GM23338 (cell line): ENCODE data around the gene ZNF565. TPM values are rescaled to one million over a fixed set of nuclear protein-coding genes. Genes with fewer than 3 reads are reported as not detected.

ENCODE experiments used
- ATAC-seq: fragments of 200-7000 bp; cut with Tn5 transposase; 3 replicates; pipeline ENCODE4 v1.9.1; 2020
- DNase-seq: peaks from one replicate; pipeline ENCODE4 v3.0.0-alpha.2; 2015; ENCODE audit warnings: low spot score
- H2AFZ ChIP-seq: fragments of 200-600 bp; sonication (generic); 2 replicates; pipeline ENCODE4 v1.8.0; 2016; ENCODE audit warnings: antibody characterized with exemption, mild to moderate bottlenecking, moderate library complexity
- H3F3A ChIP-seq: fragments of 200-600 bp; sonication (generic); replicated peaks from 2 replicates; pipeline ENCODE4 v1.8.0; 2017; ENCODE audit warnings: antibody characterized with exemption, mixed run types, low read depth
- H3K27ac ChIP-seq: fragments of 200-600 bp; sonication (generic); 2 replicates; pipeline ENCODE4 v1.6.1; 2016; ENCODE audit warnings: low read depth
- H3K27me3 ChIP-seq: fragments of 200-600 bp; sonication (generic); 2 replicates; pipeline ENCODE4 v1.8.0; 2016; ENCODE audit warnings: mild to moderate bottlenecking, mixed run types, moderate library complexity; ENCODE audit not compliant: insufficient read depth
- H3K36me3 ChIP-seq: fragments of 200-600 bp; sonication (generic); 2 replicates; pipeline ENCODE4 v1.8.0; 2016; ENCODE audit warnings: mild to moderate bottlenecking; ENCODE audit not compliant: insufficient read depth
- H3K4me1 ChIP-seq: fragments of 200-600 bp; sonication (generic); 2 replicates; pipeline ENCODE4 v1.8.0; 2016; ENCODE audit warnings: mild to moderate bottlenecking, moderate library complexity; ENCODE audit not compliant: insufficient read depth
- H3K4me2 ChIP-seq: fragments of 200-600 bp; sonication (generic); 2 replicates; pipeline ENCODE4 v1.7.1; 2017; ENCODE audit warnings: mixed run types
- H3K4me3 ChIP-seq: fragments of 200-600 bp; sonication (generic); 2 replicates; pipeline ENCODE4 v1.6.1; 2016; ENCODE audit warnings: mixed run types
- H3K79me2 ChIP-seq: fragments of 200-600 bp; sonication (generic); replicated peaks from 2 replicates; pipeline ENCODE4 v1.8.0; 2017; ENCODE audit warnings: mild to moderate bottlenecking; ENCODE audit not compliant: insufficient read depth
- H3K9me2 ChIP-seq: fragments of 200-600 bp; sonication (generic); 2 replicates; pipeline ENCODE4 v1.8.0; 2017; ENCODE audit not compliant: insufficient read depth
- H4K20me1 ChIP-seq: fragments of 200-600 bp; sonication (generic); replicated peaks from 2 replicates; pipeline ENCODE4 v1.8.0; 2017; ENCODE audit warnings: mild to moderate bottlenecking; ENCODE audit not compliant: insufficient read depth
- H3K27ac Mint-ChIP-seq: 2 replicates; pipeline ENCODE4 v1.8.0; 2020; ENCODE audit warnings: inconsistent platforms, mild to moderate bottlenecking, moderate library complexity, mixed read lengths
- H3K27me3 Mint-ChIP-seq: 3 replicates; pipeline ENCODE4 v1.8.0; 2022; ENCODE audit warnings: low read depth, mild to moderate bottlenecking, moderate library complexity, mixed read lengths, inconsistent platforms; ENCODE audit not compliant: insufficient read depth, poor library complexity
- H3K36me3 Mint-ChIP-seq: 3 replicates; pipeline ENCODE4 v1.8.0; 2021; ENCODE audit warnings: low read depth, mild to moderate bottlenecking, inconsistent platforms, moderate library complexity, mixed read lengths
- H3K4me1 Mint-ChIP-seq: 3 replicates; pipeline ENCODE4 v1.8.0; 2020; ENCODE audit warnings: mild to moderate bottlenecking, inconsistent platforms, mixed read lengths
- H3K4me3 Mint-ChIP-seq: 3 replicates; pipeline ENCODE4 v1.8.0; 2021; ENCODE audit warnings: moderate library complexity, mild to moderate bottlenecking, inconsistent platforms, mixed read lengths
- H3K9me3 Mint-ChIP-seq: 3 replicates; pipeline ENCODE4 v1.8.0; 2020; ENCODE audit warnings: moderate library complexity, mild to moderate bottlenecking, inconsistent platforms, mixed read lengths
- CREB1 ChIP-seq: fragments of 250-450 bp; sonication (Bioruptor Pico); IDR thresholded peaks from 2 replicates; pipeline ENCODE4 v1.5.0; 2020; ENCODE audit warnings: low read depth, mild to moderate bottlenecking, moderate library complexity
- EZH2 ChIP-seq: fragments of 200-600 bp; sonication (generic); IDR thresholded peaks from one replicate; pipeline ENCODE4 v1.8.0; 2017; ENCODE audit warnings: antibody characterized with exemption, mild to moderate bottlenecking, low read depth; ENCODE audit not compliant: unreplicated experiment
- EZH2phosphoT487 ChIP-seq: fragments of 200-600 bp; sonication (generic); IDR thresholded peaks from one replicate; pipeline ENCODE4 v1.8.1; 2018; ENCODE audit warnings: antibody characterized with exemption; ENCODE audit not compliant: unreplicated experiment
- POLR2AphosphoS5 ChIP-seq: IDR thresholded peaks from 2 replicates; pipeline ENCODE4 v1.6.1; 2016; ENCODE audit warnings: antibody characterized with exemption, low read depth
- ZNF114 ChIP-seq: fragments of 250-450 bp; sonication (Bioruptor Pico); IDR thresholded peaks from 2 replicates; pipeline ENCODE4 v1.5.0; 2020; ENCODE audit warnings: mild to moderate bottlenecking, moderate library complexity
- long read RNA-seq: library from polyadenylated mRNA; unstranded; transcript quantifications from one replicate; pipeline ENCODE4 v2.0.0, GENCODE V29; 2020; ENCODE audit not compliant: unreplicated experiment
- polyA plus RNA-seq: library from polyadenylated mRNA; unstranded; fragments of >200 nt; fragmentation: Nextera tagmentation; extraction: Ambion mirVana; gene quantifications from 2 replicates; pipeline ENCODE4 v1.2.1, GENCODE V29; 2016
- total RNA-seq: library from RNA; depleted of rRNA; stranded (reverse); fragments of >200 nt; shearing (Covaris generic); gene quantifications from 2 replicates; pipeline ENCODE4 v1.2.3, GENCODE V29; 2014; rRNA removed
- TF ChIP-seq, protein P1 (sequence below): fragments of 250-450 bp; sonication (Bioruptor Pico); IDR thresholded peaks from 2 replicates; pipeline ENCODE4 v1.5.0; 2020; ENCODE audit warnings: mild to moderate bottlenecking, moderate library complexity
- TF ChIP-seq, protein P2 (sequence below): IDR thresholded peaks from 2 replicates; pipeline ENCODE4 v1.6.1; 2016; ENCODE audit warnings: antibody characterized with exemption

ZNF565 gene
- total RNA-seq (2.4 TPM in 2 replicates), polyA plus RNA-seq (1.9 and 3.2 TPM in 2 replicates)
- long read RNA-seq, partial matches to known transcripts: 0 of 6 reads
- long read RNA-seq, other reads (novel, unspliced or antisense): 6 of 6 reads

DNA sequence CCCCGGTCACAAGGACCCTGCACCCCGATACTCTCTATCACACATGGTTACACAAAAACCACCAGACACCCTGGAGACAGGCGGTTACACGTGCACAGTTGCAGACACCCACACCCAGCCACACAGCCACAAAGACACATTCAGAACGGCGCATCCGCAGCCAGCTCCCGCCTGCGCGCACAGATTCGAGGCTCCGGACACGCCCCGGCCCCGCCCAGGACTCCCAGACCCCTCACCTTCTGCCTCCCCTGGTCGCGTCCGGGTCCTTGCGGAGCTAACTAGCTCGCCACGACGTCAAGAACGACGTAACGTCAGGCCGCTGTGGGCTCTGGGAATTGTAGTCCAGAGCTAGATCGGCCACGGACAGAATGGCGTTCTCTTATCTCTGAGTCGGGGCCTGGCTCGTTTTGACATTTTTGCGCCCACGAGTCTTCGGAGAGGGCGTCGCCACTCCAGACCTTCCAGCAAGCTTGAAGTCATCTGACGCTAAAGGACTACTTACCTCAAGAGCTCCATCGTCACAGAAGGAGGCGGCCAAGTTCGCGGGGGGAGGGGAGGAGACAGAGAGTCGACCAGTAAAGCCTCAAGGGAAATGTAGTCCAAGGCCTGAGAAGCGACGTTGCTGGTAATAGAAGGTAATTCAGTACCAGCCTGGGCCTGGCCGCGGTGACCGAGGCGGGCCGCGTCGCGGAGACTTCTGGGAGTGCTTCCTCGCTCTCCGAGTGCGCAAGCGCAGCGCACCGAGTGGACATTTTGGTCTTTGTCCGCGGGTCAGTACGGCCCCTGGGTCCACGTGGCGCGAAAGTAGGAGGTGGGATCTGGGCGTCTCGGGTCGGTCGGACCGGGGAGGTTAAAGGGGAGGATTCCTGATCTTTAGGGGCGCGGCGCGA is at the start of gene ZNF565, which contains the start of gene ZNF146:
TSS of gene ZNF565 (minus strand) at position 280 of the 890 bp plus-strand sequence. CDS start 12,680 bp downstream, outside the sequence.
TSS of gene ZNF146 (plus strand) at position 721 of the 890 bp plus-strand sequence. CDS start 21,335 bp downstream, outside the sequence.
- H3K4me1 ChIP-seq: peaks cover 18% of the 10 kb centered on the region
- DNase-seq (peak; percentile 100), ATAC-seq (peak; percentile 95)
- H3K27ac Mint-ChIP-seq: peak within 1 kb of the TSS; percentile 94; the same call in 1 of the 2 replicates
- no peaks in the 10 kb centered on the region for H3K27me3 Mint-ChIP-seq
- H3K4me3 ChIP-seq: peak within 1 kb of the TSS; percentile 89
- H3K9me2 ChIP-seq: no peaks in the 10 kb centered on the region
- peaks cover 53% of the 10 kb centered on the region for H3K79me2 ChIP-seq
- no peak within 1 kb of the TSS for H3K4me3 Mint-ChIP-seq
- no peaks in the 10 kb centered on the region for H3F3A ChIP-seq
- TF ChIP-seq, protein P1, sequence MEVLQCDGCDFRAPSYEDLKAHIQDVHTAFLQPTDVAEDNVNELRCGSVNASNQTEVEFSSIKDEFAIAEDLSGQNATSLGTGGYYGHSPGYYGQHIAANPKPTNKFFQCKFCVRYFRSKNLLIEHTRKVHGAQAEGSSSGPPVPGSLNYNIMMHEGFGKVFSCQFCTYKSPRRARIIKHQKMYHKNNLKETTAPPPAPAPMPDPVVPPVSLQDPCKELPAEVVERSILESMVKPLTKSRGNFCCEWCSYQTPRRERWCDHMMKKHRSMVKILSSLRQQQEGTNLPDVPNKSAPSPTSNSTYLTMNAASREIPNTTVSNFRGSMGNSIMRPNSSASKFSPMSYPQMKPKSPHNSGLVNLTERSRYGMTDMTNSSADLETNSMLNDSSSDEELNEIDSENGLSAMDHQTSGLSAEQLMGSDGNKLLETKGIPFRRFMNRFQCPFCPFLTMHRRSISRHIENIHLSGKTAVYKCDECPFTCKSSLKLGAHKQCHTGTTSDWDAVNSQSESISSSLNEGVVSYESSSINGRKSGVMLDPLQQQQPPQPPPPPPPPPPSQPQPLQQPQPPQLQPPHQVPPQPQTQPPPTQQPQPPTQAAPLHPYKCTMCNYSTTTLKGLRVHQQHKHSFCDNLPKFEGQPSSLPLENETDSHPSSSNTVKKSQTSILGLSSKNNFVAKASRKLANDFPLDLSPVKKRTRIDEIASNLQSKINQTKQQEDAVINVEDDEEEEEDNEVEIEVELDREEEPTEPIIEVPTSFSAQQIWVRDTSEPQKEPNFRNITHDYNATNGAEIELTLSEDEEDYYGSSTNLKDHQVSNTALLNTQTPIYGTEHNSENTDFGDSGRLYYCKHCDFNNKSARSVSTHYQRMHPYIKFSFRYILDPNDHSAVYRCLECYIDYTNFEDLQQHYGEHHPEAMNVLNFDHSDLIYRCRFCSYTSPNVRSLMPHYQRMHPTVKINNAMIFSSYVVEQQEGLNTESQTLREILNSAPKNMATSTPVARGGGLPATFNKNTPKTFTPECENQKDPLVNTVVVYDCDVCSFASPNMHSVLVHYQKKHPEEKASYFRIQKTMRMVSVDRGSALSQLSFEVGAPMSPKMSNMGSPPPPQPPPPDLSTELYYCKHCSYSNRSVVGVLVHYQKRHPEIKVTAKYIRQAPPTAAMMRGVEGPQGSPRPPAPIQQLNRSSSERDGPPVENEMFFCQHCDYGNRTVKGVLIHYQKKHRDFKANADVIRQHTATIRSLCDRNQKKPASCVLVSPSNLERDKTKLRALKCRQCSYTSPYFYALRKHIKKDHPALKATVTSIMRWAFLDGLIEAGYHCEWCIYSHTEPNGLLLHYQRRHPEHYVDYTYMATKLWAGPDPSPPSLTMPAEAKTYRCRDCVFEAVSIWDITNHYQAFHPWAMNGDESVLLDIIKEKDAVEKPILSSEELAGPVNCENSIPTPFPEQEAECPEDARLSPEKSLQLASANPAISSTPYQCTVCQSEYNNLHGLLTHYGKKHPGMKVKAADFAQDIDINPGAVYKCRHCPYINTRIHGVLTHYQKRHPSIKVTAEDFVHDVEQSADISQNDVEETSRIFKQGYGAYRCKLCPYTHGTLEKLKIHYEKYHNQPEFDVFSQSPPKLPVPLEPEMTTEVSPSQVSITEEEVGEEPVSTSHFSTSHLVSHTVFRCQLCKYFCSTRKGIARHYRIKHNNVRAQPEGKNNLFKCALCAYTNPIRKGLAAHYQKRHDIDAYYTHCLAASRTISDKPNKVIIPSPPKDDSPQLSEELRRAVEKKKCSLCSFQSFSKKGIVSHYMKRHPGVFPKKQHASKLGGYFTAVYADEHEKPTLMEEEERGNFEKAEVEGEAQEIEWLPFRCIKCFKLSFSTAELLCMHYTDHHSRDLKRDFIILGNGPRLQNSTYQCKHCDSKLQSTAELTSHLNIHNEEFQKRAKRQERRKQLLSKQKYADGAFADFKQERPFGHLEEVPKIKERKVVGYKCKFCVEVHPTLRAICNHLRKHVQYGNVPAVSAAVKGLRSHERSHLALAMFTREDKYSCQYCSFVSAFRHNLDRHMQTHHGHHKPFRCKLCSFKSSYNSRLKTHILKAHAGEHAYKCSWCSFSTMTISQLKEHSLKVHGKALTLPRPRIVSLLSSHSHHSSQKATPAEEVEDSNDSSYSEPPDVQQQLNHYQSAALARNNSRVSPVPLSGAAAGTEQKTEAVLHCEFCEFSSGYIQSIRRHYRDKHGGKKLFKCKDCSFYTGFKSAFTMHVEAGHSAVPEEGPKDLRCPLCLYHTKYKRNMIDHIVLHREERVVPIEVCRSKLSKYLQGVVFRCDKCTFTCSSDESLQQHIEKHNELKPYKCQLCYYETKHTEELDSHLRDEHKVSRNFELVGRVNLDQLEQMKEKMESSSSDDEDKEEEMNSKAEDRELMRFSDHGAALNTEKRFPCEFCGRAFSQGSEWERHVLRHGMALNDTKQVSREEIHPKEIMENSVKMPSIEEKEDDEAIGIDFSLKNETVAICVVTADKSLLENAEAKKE (CRISPR knock-in tag): no peak
- no peak for TF ChIP-seq EZH2
- no peak for TF ChIP-seq ZNF114
- TF ChIP-seq EZH2phosphoT487: no peak
- TF ChIP-seq POLR2AphosphoS5: peak; percentile 95
- TF ChIP-seq, protein P2, sequence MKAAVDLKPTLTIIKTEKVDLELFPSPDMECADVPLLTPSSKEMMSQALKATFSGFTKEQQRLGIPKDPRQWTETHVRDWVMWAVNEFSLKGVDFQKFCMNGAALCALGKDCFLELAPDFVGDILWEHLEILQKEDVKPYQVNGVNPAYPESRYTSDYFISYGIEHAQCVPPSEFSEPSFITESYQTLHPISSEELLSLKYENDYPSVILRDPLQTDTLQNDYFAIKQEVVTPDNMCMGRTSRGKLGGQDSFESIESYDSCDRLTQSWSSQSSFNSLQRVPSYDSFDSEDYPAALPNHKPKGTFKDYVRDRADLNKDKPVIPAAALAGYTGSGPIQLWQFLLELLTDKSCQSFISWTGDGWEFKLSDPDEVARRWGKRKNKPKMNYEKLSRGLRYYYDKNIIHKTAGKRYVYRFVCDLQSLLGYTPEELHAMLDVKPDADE: peak; percentile 95
- peak; percentile 91 for TF ChIP-seq CREB1 (CRISPR knock-in tag)
- H3K36me3 ChIP-seq: no peaks in the 10 kb centered on the region; the same call in 1 of the 2 replicates
- peaks cover 12% of the 10 kb centered on the region for H3K4me1 Mint-ChIP-seq
- peak within 1 kb of the TSS; percentile 64; the same call in 1 of the 2 replicates for H2AFZ ChIP-seq
- H3K9me3 Mint-ChIP-seq: no peaks in the 10 kb centered on the region
- H3K27me3 ChIP-seq: no peaks in the 10 kb centered on the region
- H3K4me2 ChIP-seq: peak within 1 kb of the TSS; percentile 89
- H3K27ac ChIP-seq: peak within 1 kb of the TSS; percentile 96
- peaks cover 23% of the 10 kb centered on the region for H4K20me1 ChIP-seq
- H3K36me3 Mint-ChIP-seq: peaks cover 16% of the 10 kb centered on the region
